Smooth muscle cell (in vitro differentiated cells): ENCODE measurements around the gene SUPT5H. TPM values are rescaled to one million over a fixed set of nuclear protein-coding genes. Genes with fewer than 3 reads are reported as not detected.
A peak's percentile ranks its signal among the peaks of the same experiment; 100 is the strongest.

Experiments used
- DNase-seq: peaks from one replicate; lab custom pipeline; 2025; ENCODE audit not compliant: unreplicated experiment; lab: John Stamatoyannopoulos, UW
- H2AFZ ChIP-seq: fragments of 200-600 bp; sonication (generic); 2 replicates; pipeline ENCODE4 v1.6.0; 2016; ENCODE audit warnings: antibody characterized with exemption, low read depth, mild to moderate bottlenecking
- H3F3A ChIP-seq: fragments of 200-600 bp; sonication (generic); 2 replicates; pipeline ENCODE4 v1.6.0; 2017; ENCODE audit warnings: antibody characterized with exemption, low read depth
- H3K27ac ChIP-seq: fragments of 200-600 bp; sonication (generic); 2 replicates; pipeline ENCODE4 v1.5.1; 2016; ENCODE audit warnings: low read depth, mild to moderate bottlenecking
- H3K27me3 ChIP-seq: fragments of 200-600 bp; sonication (generic); 2 replicates; pipeline ENCODE4 v1.6.1; 2016; ENCODE audit warnings: low read depth, mild to moderate bottlenecking
- H3K36me3 ChIP-seq: fragments of 200-600 bp; sonication (generic); 2 replicates; pipeline ENCODE4 v1.5.1; 2016; ENCODE audit warnings: low read depth
- H3K4me1 ChIP-seq: fragments of 200-600 bp; sonication (generic); 2 replicates; pipeline ENCODE4 v1.5.1; 2016; ENCODE audit warnings: low read depth
- H3K4me2 ChIP-seq: fragments of 200-600 bp; sonication (generic); 2 replicates; pipeline ENCODE4 v1.6.0; 2016; ENCODE audit warnings: mild to moderate bottlenecking
- H3K4me3 ChIP-seq: fragments of 200-600 bp; sonication (generic); 2 replicates; pipeline ENCODE4 v1.5.1; 2016; ENCODE audit warnings: mild to moderate bottlenecking
- H3K79me2 ChIP-seq: fragments of 200-600 bp; sonication (generic); 2 replicates; pipeline ENCODE4 v1.6.0; 2016; ENCODE audit warnings: low read depth, mild to moderate bottlenecking
- H3K9ac ChIP-seq: fragments of 200-600 bp; sonication (generic); 2 replicates; pipeline ENCODE4 v1.6.0; 2016; ENCODE audit warnings: low read depth
- H3K9me3 ChIP-seq: fragments of 200-600 bp; sonication (generic); replicated peaks from 2 replicates; pipeline ENCODE4 v1.5.1; 2016; ENCODE audit warnings: low read depth
- H4K20me1 ChIP-seq: fragments of 200-600 bp; sonication (generic); 2 replicates; pipeline ENCODE4 v1.6.0; 2016; ENCODE audit warnings: low read depth
- WGBS: methylation state at CpG from one replicate; pipeline ENCODE4 v1.1.7; 2016; ENCODE audit warnings: low lambda C conversion rate; 5-methylcytosine and 5-hydroxymethylcytosine counted together
- polyA plus RNA-seq: library from polyadenylated mRNA; unstranded; fragments of >200 nt; fragmentation: Nextera tagmentation; extraction: Ambion mirVana; gene quantifications from 2 replicates; pipeline ENCODE4 v1.2.1, GENCODE V29; 2016
- total RNA-seq: library from RNA; depleted of rRNA; stranded (reverse); fragments of >200 nt; gene quantifications from 2 replicates; pipeline ENCODE4 v1.2.3, GENCODE V29; 2014
- TF ChIP-seq, protein P1 (sequence below): fragments of 200-600 bp; sonication (generic); IDR thresholded peaks from 2 replicates; pipeline ENCODE4 v1.5.1; 2017; ENCODE audit warnings: borderline replicate concordance, mild to moderate bottlenecking, antibody characterized with exemption; ENCODE audit not compliant: insufficient read depth, poor library complexity, severe bottlenecking

SUPT5H gene
- total and polyA plus RNA-seq, 2 experiments from 2014 or later = 44.9 to 134 TPM

- H3K9ac ChIP-seq = no peak overlapping the region
- H3K4me1 ChIP-seq = peaks cover 12% of the 10 kb centered on the region
- peak overlapping the region; percentile 24 for H3K27ac ChIP-seq
- no peak overlapping the region for H2AFZ ChIP-seq
- no peaks in the 10 kb centered on the region for H3K79me2 ChIP-seq
- WGBS = 96% methylated on average over 7 of the region's 7 CpGs
- TF ChIP-seq, protein P1, sequence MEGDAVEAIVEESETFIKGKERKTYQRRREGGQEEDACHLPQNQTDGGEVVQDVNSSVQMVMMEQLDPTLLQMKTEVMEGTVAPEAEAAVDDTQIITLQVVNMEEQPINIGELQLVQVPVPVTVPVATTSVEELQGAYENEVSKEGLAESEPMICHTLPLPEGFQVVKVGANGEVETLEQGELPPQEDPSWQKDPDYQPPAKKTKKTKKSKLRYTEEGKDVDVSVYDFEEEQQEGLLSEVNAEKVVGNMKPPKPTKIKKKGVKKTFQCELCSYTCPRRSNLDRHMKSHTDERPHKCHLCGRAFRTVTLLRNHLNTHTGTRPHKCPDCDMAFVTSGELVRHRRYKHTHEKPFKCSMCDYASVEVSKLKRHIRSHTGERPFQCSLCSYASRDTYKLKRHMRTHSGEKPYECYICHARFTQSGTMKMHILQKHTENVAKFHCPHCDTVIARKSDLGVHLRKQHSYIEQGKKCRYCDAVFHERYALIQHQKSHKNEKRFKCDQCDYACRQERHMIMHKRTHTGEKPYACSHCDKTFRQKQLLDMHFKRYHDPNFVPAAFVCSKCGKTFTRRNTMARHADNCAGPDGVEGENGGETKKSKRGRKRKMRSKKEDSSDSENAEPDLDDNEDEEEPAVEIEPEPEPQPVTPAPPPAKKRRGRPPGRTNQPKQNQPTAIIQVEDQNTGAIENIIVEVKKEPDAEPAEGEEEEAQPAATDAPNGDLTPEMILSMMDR = no peak
- H3F3A ChIP-seq = peaks cover 40% of the 10 kb centered on the region
- H3K27me3 ChIP-seq = no peaks in the 10 kb centered on the region
- no peaks in the 10 kb centered on the region for H3K9me3 ChIP-seq
- DNase-seq = no peak
- no peak overlapping the region for H3K4me3 ChIP-seq
- no peaks in the 10 kb centered on the region for H3K36me3 ChIP-seq
- H4K20me1 ChIP-seq = no peaks in the 10 kb centered on the region
- H3K4me2 ChIP-seq = no peak overlapping the region
Observed at GRCh38 chr19:39425744-39426143, 19.6 kb upstream of the SUPT5H start.

- DNase-seq = no peak
- H3K27ac ChIP-seq = peak overlapping the region; percentile 24
- H2AFZ ChIP-seq = no peak overlapping the region
- no peaks in the 10 kb centered on the region for H3K79me2 ChIP-seq
- no peak overlapping the region for H3K4me3 ChIP-seq
- H3K9ac ChIP-seq = no peak overlapping the region
- no peaks in the 10 kb centered on the region for H4K20me1 ChIP-seq
- no peak overlapping the region for H3K4me2 ChIP-seq
- H3K36me3 ChIP-seq = no peaks in the 10 kb centered on the region
- peaks cover 12% of the 10 kb centered on the region for H3K4me1 ChIP-seq
- peaks cover 40% of the 10 kb centered on the region for H3F3A ChIP-seq
- H3K27me3 ChIP-seq = no peaks in the 10 kb centered on the region
- no peaks in the 10 kb centered on the region for H3K9me3 ChIP-seq
- TF ChIP-seq, protein P1 = no peak
- 78% methylated on average over 5 of the region's 5 CpGs for WGBS
Observed at GRCh38 chr19:39426170-39426569, 19.2 kb upstream of the SUPT5H start.

GRCh38 chr19:39427707-39428106 lies 17.7 kb upstream of the SUPT5H start:
- Histone ChIP-seq H3K27me3 (no peaks in the 10 kb centered on the region), H3K4me2 (peak overlapping the region; percentile 73), H2AFZ (no peak overlapping the region), H3K4me1 (peaks cover 12% of the 10 kb centered on the region), H3F3A (peaks cover 43% of the 10 kb centered on the region), H3K9ac (no peak overlapping the region), H3K4me3 (no peak overlapping the region), H4K20me1 (no peaks in the 10 kb centered on the region), H3K9me3 (no peaks in the 10 kb centered on the region), H3K79me2 (peaks cover 3% of the 10 kb centered on the region), H3K36me3 (no peaks in the 10 kb centered on the region), H3K27ac (peak overlapping the region; percentile 85)
- WGBS = 95% methylated on average over 11 of the region's 11 CpGs
- DNase-seq = no peak
- TF ChIP-seq, protein P1 = no peak
